Ovary (tissue), 9 donors: Measurements from ENCODE around the gene OR51L1. TPM values are rescaled to one million over a fixed set of nuclear protein-coding genes. Genes with fewer than 3 reads are reported as not detected.

Experiments
- polyA plus RNA-seq, 2 donors: library from polyadenylated mRNA; stranded (reverse); fragments of 200-250 nt in 1 of 2; fragments of 350-450 nt in 1 of 2; fragmentation: Illumina TruSeq in 1 of 2; extraction: RNeasy Lipid Tissue Mini Kit (QIAGEN cat#74804) in 1 of 2; gene quantifications; one replicate each; pipeline ENCODE4 v1.2.3, GENCODE V29; 2013 to 2014
- total RNA-seq, 7 donors: library from RNA; depleted of rRNA in 2 of 7; stranded (reverse); fragments of >200 nt in 2 of 7; fragmentation: NEBNext Ultra II Directional in 3 of 7; extraction: Animal tissue kit (Norgen Biotek cat#: 25700) in 3 of 7; gene quantifications; one replicate each; pipeline versions ENCODE4 v1.1.0 to v1.2.4, GENCODE V29; 2016 to 2023
- donor health status: DM: no; HTN: no; CAD: no; lungs with moderate emphysema.
- donor health status: DM: no; HTN: no; CAD: no.
- donor health status: Bipolar disorder and iron deficiency.
- donor health status: DM: yes; HTN: yes; CAD: no.
- donor health status: DM: no; HTN: no; CAD: no.
- donor health status: DM: yes; HTN: yes; CAD: no.

OR51L1 gene
- total and polyA plus RNA-seq, 9 donors = not detected

Other genes starting within 250 kb of the OR51L1 start
- gene OR51F1, start 224.9 kb upstream of the OR51L1 start, total RNA-seq = not detected
- not detected for gene OR51F1, start 224.9 kb upstream of the OR51L1 start, polyA plus RNA-seq
- not detected for gene OR52R1, start 190.5 kb upstream of the OR51L1 start, total RNA-seq
- not detected for gene OR52R1, start 190.5 kb upstream of the OR51L1 start, polyA plus RNA-seq
- gene OR51F2, start 173.5 kb upstream of the OR51L1 start, total RNA-seq = not detected
- not detected for gene OR51F2, start 173.5 kb upstream of the OR51L1 start, polyA plus RNA-seq
- not detected for gene OR51S1, start 145.6 kb upstream of the OR51L1 start, total RNA-seq
- gene OR51S1, start 145.6 kb upstream of the OR51L1 start, polyA plus RNA-seq = not detected
- gene OR51T1, start 113.0 kb upstream of the OR51L1 start, total RNA-seq = not detected
- not detected for gene OR51T1, start 113.0 kb upstream of the OR51L1 start, polyA plus RNA-seq
- gene OR51A7, start 91.1 kb upstream of the OR51L1 start, total RNA-seq = not detected
- gene OR51A7, start 91.1 kb upstream of the OR51L1 start, polyA plus RNA-seq = not detected
- gene OR51G2, start 75.5 kb upstream of the OR51L1 start, total RNA-seq = not detected
- gene OR51G2, start 75.5 kb upstream of the OR51L1 start, polyA plus RNA-seq = not detected
- not detected for gene OR51G1, start 70.5 kb upstream of the OR51L1 start, total RNA-seq
- gene OR51G1, start 70.5 kb upstream of the OR51L1 start, polyA plus RNA-seq = not detected
- gene OR51A4, start 47.2 kb upstream of the OR51L1 start, total RNA-seq = not detected
- not detected for gene OR51A4, start 47.2 kb upstream of the OR51L1 start, polyA plus RNA-seq
- gene OR51A2, start 39.1 kb upstream of the OR51L1 start, total RNA-seq = not detected
- not detected for gene OR51A2, start 39.1 kb upstream of the OR51L1 start, polyA plus RNA-seq
- gene OR52J3, start 51.7 kb downstream of the OR51L1 start, total RNA-seq = not detected
- gene OR52J3, start 51.7 kb downstream of the OR51L1 start, polyA plus RNA-seq = not detected
- not detected for gene OR52E2, start 64.8 kb downstream of the OR51L1 start, total RNA-seq
- gene OR52E2, start 64.8 kb downstream of the OR51L1 start, polyA plus RNA-seq = not detected
- not detected for gene OR52E1, start 74.7 kb downstream of the OR51L1 start, total RNA-seq
- gene OR52E1, start 74.7 kb downstream of the OR51L1 start, polyA plus RNA-seq = not detected
- gene OR52A5, start 143.5 kb downstream of the OR51L1 start, total RNA-seq = not detected
- gene OR52A5, start 143.5 kb downstream of the OR51L1 start, polyA plus RNA-seq = not detected
- gene OR52A1, start 159.9 kb downstream of the OR51L1 start, total RNA-seq = under 1 TPM in 1 of 7 donors, not detected in 6; 0.02 TPM
- gene OR52A1, start 159.9 kb downstream of the OR51L1 start, polyA plus RNA-seq = not detected
- not detected for gene OR51V1, start 205.8 kb downstream of the OR51L1 start, total RNA-seq
- not detected for gene OR51V1, start 205.8 kb downstream of the OR51L1 start, polyA plus RNA-seq
- 100 to 1,000 TPM in 4 of 7 donors, 10 to 100 TPM in 2, 1 to 10 TPM in 1; 9.1 to 393 (median 118) TPM for gene HBB, start 232.2 kb downstream of the OR51L1 start, total RNA-seq
- gene HBB, start 232.2 kb downstream of the OR51L1 start, polyA plus RNA-seq = 100 to 1,000 TPM in 1 of 2 donors, 10 to 100 TPM in 1; 24.7 to 211 TPM
- gene HBD, start 239.6 kb downstream of the OR51L1 start, total RNA-seq = 1 to 10 TPM in 2 of 7 donors, not detected in 5; 2.4 to 3.2 TPM
- not detected for gene HBD, start 239.6 kb downstream of the OR51L1 start, polyA plus RNA-seq